SK-N-SH (cell line): Measurements from ENCODE around the gene WDR48.
A peak's percentile ranks its signal among the peaks of the same experiment; 100 is the strongest.

ENCODE experiments used
- ELF1 ChIP-seq: IDR thresholded peaks from 2 replicates; pipeline ENCODE4 v1.4.0; 2012
- EP300 ChIP-seq, 2 experiments: IDR thresholded peaks; 2 replicates each; pipeline versions ENCODE4 v1.4.0 to v1.6.1; 2012; ENCODE audit warnings: borderline replicate concordance in 1 of 2, low read depth in 1 of 2, low read length in 1 of 2
- EZH2phosphoT487 ChIP-seq: fragments of 200-600 bp; sonication (generic); IDR thresholded peaks from 2 replicates; pipeline ENCODE4 v1.6.1; 2017; ENCODE audit warnings: low read depth, mixed run types, mild to moderate bottlenecking, antibody characterized with exemption, moderate library complexity, borderline replicate concordance
- FOXJ3 ChIP-seq: sonication (generic); formaldehyde crosslinking; IDR thresholded peaks from 2 replicates; pipeline ENCODE4 v1.5.1; 2020; ENCODE audit warnings: mild to moderate bottlenecking, missing genetic modification reagents
- FOXM1 ChIP-seq: IDR thresholded peaks from 2 replicates; pipeline ENCODE4 v1.4.0; 2012; ENCODE audit warnings: low read depth, mild to moderate bottlenecking
- JUND ChIP-seq: IDR thresholded peaks from 2 replicates; pipeline ENCODE4 v1.4.0; 2012
- NFIC ChIP-seq: IDR thresholded peaks from 2 replicates; pipeline ENCODE4 v1.4.0; 2012; ENCODE audit warnings: borderline replicate concordance
- RAD21 ChIP-seq: IDR thresholded peaks from 2 replicates; pipeline ENCODE4 v1.6.1; 2012; ENCODE audit warnings: mild to moderate bottlenecking, low read length
- RCOR1 ChIP-seq: fragments of 150-350 bp; IDR thresholded peaks from 2 replicates; pipeline ENCODE4 v1.6.1; 2017; ENCODE audit warnings: antibody characterized with exemption, low read length
- SIN3A ChIP-seq: IDR thresholded peaks from 2 replicates; pipeline ENCODE4 v1.6.1; 2012; ENCODE audit warnings: low read depth, mild to moderate bottlenecking, low read length, moderate library complexity, borderline replicate concordance
- TAF1 ChIP-seq: IDR thresholded peaks from 2 replicates; pipeline ENCODE4 v1.6.1; 2012; ENCODE audit warnings: low read depth, mild to moderate bottlenecking, low read length, moderate library complexity, borderline replicate concordance
- TF ChIP-seq, protein P1 (sequence below): fragments of 200-600 bp; sonication (generic); IDR thresholded peaks from 2 replicates; pipeline ENCODE4 v1.6.1; 2017; ENCODE audit warnings: antibody characterized with exemption, mild to moderate bottlenecking, moderate library complexity
- TF ChIP-seq, protein P2 (sequence below): IDR thresholded peaks from 2 replicates; pipeline ENCODE4; 2012
- TF ChIP-seq, protein P3 (sequence below): IDR thresholded peaks from 2 replicates; pipeline ENCODE4 v1.4.0; 2012; ENCODE audit warnings: low read depth

DNA sequence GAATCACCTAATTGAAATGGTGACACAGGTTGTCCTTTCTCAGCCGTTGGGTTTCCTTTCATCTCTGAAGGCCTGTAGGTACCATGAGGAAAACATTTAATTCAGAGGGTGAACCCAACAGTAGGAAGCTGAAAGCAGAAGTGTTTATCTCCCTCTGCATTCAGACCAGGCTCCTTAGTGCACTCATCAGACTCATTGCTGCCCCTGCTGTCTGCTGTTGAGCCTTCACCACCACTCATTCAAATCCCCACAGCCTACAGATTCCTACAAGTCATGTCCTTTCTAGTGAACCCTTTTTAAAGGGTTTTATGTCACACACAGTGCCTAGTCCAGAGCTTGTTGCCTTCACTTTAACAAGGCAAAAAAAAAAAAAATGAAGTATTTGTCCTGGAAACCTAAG lies 13.4 kb downstream of the WDR48 start:
- TF ChIP-seq, protein P1, sequence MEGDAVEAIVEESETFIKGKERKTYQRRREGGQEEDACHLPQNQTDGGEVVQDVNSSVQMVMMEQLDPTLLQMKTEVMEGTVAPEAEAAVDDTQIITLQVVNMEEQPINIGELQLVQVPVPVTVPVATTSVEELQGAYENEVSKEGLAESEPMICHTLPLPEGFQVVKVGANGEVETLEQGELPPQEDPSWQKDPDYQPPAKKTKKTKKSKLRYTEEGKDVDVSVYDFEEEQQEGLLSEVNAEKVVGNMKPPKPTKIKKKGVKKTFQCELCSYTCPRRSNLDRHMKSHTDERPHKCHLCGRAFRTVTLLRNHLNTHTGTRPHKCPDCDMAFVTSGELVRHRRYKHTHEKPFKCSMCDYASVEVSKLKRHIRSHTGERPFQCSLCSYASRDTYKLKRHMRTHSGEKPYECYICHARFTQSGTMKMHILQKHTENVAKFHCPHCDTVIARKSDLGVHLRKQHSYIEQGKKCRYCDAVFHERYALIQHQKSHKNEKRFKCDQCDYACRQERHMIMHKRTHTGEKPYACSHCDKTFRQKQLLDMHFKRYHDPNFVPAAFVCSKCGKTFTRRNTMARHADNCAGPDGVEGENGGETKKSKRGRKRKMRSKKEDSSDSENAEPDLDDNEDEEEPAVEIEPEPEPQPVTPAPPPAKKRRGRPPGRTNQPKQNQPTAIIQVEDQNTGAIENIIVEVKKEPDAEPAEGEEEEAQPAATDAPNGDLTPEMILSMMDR, result peak; percentile 51
- TF ChIP-seq EZH2phosphoT487, result no peak
- no peak for TF ChIP-seq EP300 (IDR thresholded peaks at IDR 0.05; ENCODE audit: borderline replicate concordance in 1 of 2, low read depth in 1 of 2, low read length in 1 of 2)
- no peak for TF ChIP-seq JUND
- TF ChIP-seq ELF1, result no peak
- TF ChIP-seq, protein P2, sequence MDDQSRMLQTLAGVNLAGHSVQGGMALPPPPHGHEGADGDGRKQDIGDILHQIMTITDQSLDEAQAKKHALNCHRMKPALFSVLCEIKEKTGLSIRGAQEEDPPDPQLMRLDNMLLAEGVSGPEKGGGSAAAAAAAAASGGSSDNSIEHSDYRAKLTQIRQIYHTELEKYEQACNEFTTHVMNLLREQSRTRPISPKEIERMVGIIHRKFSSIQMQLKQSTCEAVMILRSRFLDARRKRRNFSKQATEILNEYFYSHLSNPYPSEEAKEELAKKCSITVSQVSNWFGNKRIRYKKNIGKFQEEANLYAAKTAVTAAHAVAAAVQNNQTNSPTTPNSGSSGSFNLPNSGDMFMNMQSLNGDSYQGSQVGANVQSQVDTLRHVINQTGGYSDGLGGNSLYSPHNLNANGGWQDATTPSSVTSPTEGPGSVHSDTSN, result no peak
- TF ChIP-seq SIN3A, result no peak
- TF ChIP-seq RCOR1, result no peak
- TF ChIP-seq FOXJ3, result no peak
- TF ChIP-seq, protein P3, sequence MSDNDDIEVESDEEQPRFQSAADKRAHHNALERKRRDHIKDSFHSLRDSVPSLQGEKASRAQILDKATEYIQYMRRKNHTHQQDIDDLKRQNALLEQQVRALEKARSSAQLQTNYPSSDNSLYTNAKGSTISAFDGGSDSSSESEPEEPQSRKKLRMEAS, result no peak
- TF ChIP-seq NFIC, result no peak
- TF ChIP-seq FOXM1, result no peak
- TF ChIP-seq RAD21, result no peak
- no peak for TF ChIP-seq TAF1
